Testis (tissue), 2 donors: ENCODE results near the gene SDF4.

Source experiments
- CTCF ChIP-seq, 3 experiments: fragments of 450-650 bp in 2 of 3; fragments of 200-600 bp in 1 of 3; sonication (generic) in 1 of 3; IDR thresholded peaks; one replicate each; pipeline ENCODE4 v1.5.1; 2016 to 2019; ENCODE audit warnings: antibody characterized with exemption in 3 of 3, mild to moderate bottlenecking in 2 of 3, moderate library complexity in 1 of 3
- POLR2A ChIP-seq: fragments of 450-650 bp; IDR thresholded peaks from one replicate; pipeline ENCODE4 v1.6.1; 2017; ENCODE audit warnings: antibody characterized with exemption, mild to moderate bottlenecking, moderate library complexity

DNA sequence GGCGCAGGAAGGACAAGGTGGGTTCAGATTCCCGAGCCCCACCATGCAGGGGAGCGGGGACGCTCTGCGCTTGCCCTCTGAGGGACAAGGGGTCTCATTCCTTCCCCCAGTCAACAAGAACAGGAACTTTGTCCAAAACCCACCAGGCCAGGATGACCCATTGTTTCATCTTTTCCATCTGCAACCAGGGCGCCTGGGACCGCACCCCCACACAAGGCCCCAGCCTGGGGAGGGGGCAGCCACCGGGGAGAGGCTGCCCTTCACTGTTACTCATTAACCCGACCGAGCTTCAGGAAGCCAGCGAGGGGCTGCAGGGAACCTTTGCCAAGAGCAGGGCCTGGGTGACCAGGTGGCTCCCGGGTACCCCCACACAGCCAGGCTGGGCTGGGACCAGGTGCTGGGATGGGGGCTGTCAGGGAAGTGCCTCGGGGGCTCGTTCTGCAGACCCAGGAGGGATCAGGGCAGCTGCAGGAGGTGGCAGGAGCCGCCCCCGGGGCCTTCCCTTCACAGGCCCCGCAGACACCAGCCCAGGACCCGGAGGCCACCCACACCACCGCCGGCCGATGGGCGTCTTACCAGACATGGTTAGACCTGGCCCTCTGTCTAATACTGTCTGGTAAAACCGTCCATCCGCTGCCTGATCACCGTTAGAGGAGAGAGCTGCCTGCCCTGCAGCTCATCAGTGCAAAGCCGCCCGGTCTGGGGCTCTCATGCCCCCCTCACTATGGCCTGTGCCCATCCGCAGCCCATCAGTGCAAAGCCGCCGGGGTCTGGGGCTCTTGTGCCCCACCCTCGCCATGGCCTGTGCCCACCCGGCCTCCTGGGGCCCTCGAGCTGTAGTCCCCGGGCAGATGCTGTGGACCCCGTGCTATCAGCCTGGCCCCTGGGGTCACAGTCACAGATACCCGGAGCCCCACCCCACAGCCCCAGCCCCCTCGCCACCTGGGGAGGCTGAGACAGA, 63.1 kb downstream of the SDF4 start:
- TF ChIP-seq CTCF (IDR thresholded peaks at IDR 0.05) (no peak), POLR2A (no peak)
